HEK293T (cell line): ENCODE data around the gene METTL21C.

Experiments
- CTCF ChIA-PET: fragments of 350-600 bp; formaldehyde crosslinking; extraction: SDS; loops from one replicate; lab custom pipeline; 2021; ENCODE audit warnings: antibody characterized with exemption, inconsistent platforms; lab: Yijun Ruan, JAX
- POLR2A ChIA-PET: fragments of 350-600 bp; formaldehyde crosslinking; extraction: SDS; loops from one replicate; lab custom pipeline; 2020; ENCODE audit warnings: antibody characterized with exemption, inconsistent platforms; lab: Yijun Ruan, JAX
- DNase-seq: peaks from one replicate; pipeline ENCODE4 v3.0.0; 2012; ENCODE audit warnings: mixed read lengths; ENCODE audit errors: extremely low spot score
- ARNT ChIP-seq: fragments of 450-650 bp; IDR thresholded peaks from 2 replicates; pipeline ENCODE4 v1.6.1; 2017; ENCODE audit warnings: mild to moderate bottlenecking
- BHLHE40 ChIP-seq: fragments of 450-650 bp; IDR thresholded peaks from 2 replicates; pipeline ENCODE4 v1.6.1; 2016; ENCODE audit warnings: mild to moderate bottlenecking, moderate library complexity, borderline replicate concordance
- CTBP1 ChIP-seq: fragments of 450-650 bp; IDR thresholded peaks from 2 replicates; pipeline ENCODE4 v1.6.1; 2016; ENCODE audit warnings: borderline replicate concordance
- ELF4 ChIP-seq: fragments of 450-650 bp; IDR thresholded peaks from 2 replicates; pipeline ENCODE4 v1.6.1; 2017; ENCODE audit warnings: antibody characterized with exemption
- FOXA1 ChIP-seq: fragments of 450-650 bp; IDR thresholded peaks from 2 replicates; pipeline ENCODE4 v1.6.1; 2016; ENCODE audit warnings: mild to moderate bottlenecking
- FOXK2 ChIP-seq: fragments of 450-650 bp; IDR thresholded peaks from 2 replicates; pipeline ENCODE4 v1.6.1; 2016; ENCODE audit warnings: mild to moderate bottlenecking
- FOXM1 ChIP-seq: fragments of 450-650 bp; IDR thresholded peaks from 2 replicates; pipeline ENCODE4 v1.6.1; 2017; ENCODE audit warnings: mild to moderate bottlenecking, borderline replicate concordance
- HDGF ChIP-seq: fragments of 450-650 bp; IDR thresholded peaks from 2 replicates; pipeline ENCODE4 v1.6.1; 2017; ENCODE audit warnings: antibody characterized with exemption, borderline replicate concordance
- L3MBTL2 ChIP-seq: fragments of 450-650 bp; conservative IDR thresholded peaks from 2 replicates; pipeline ENCODE4 v1.6.1; 2016; ENCODE audit warnings: mild to moderate bottlenecking
- LEF1 ChIP-seq: fragments of 450-650 bp; IDR thresholded peaks from 2 replicates; pipeline ENCODE4 v1.6.1; 2017; ENCODE audit warnings: mild to moderate bottlenecking, borderline replicate concordance
- NFRKB ChIP-seq: fragments of 450-650 bp; IDR thresholded peaks from 2 replicates; pipeline ENCODE4 v1.6.1; 2016; ENCODE audit warnings: mild to moderate bottlenecking, moderate library complexity
- PKNOX1 ChIP-seq: fragments of 450-650 bp; IDR thresholded peaks from 2 replicates; pipeline ENCODE4 v1.6.1; 2016
- SP1 ChIP-seq: fragments of 450-650 bp; IDR thresholded peaks from 2 replicates; pipeline ENCODE4 v1.6.1; 2017
- SUZ12 ChIP-seq: fragments of 450-650 bp; IDR thresholded peaks from 2 replicates; pipeline ENCODE4 v1.6.1; 2016; ENCODE audit warnings: mild to moderate bottlenecking
- TARDBP ChIP-seq: fragments of 450-650 bp; IDR thresholded peaks from 2 replicates; pipeline ENCODE4 v1.6.1; 2016
- ZNF384 ChIP-seq: fragments of 450-650 bp; IDR thresholded peaks from 2 replicates; pipeline ENCODE4 v1.6.1; 2016

The METTL21C gene

GRCh38 chr13:102696465-102696864 lies 1.6 kb upstream of the METTL21C start:
- ChIA-PET CTCF (no interaction called here), POLR2A (no interaction called here)
- no peak for TF ChIP-seq NFRKB
- TF ChIP-seq ELF4 = no peak
- TF ChIP-seq ARNT = no peak
- no peak for TF ChIP-seq FOXA1
- TF ChIP-seq TARDBP = no peak
- no peak for DNase-seq

- no peak for TF ChIP-seq FOXM1
- no peak for TF ChIP-seq HDGF
- no peak for TF ChIP-seq CTBP1
- no peak for TF ChIP-seq L3MBTL2
- no peak for TF ChIP-seq NFRKB
- TF ChIP-seq TARDBP = no peak
- no peak for TF ChIP-seq ELF4
- TF ChIP-seq BHLHE40 = no peak
- TF ChIP-seq LEF1 = no peak
- TF ChIP-seq SP1 = no peak
- no peak for TF ChIP-seq FOXA1
- TF ChIP-seq ZNF384 = no peak
- CTCF ChIA-PET = no interaction called here
- no peak for DNase-seq
- POLR2A ChIA-PET = no interaction called here
Observed at GRCh38 chr13:102693776-102694175, 1.1 kb downstream of the METTL21C start.

GRCh38 chr13:102693250-102693649 lies 1.6 kb downstream of the METTL21C start:
- TF ChIP-seq NFRKB (no peak), ELF4 (no peak), SP1 (no peak), ARNT (no peak), CTBP1 (no peak), FOXA1 (no peak), ZNF384 (no peak), LEF1 (no peak), BHLHE40 (no peak), PKNOX1 (no peak), HDGF (no peak), SUZ12 (no peak), FOXM1 (no peak), TARDBP (no peak), FOXK2 (no peak), L3MBTL2 (no peak)
- DNase-seq = no peak
- POLR2A ChIA-PET = no interaction called here
- CTCF ChIA-PET = no interaction called here

- ChIA-PET CTCF (no interaction called here), POLR2A (no interaction called here)
- TF ChIP-seq ZNF384 = no peak
- TF ChIP-seq BHLHE40 = no peak
- no peak for TF ChIP-seq SP1
- TF ChIP-seq FOXK2 = no peak
- no peak for TF ChIP-seq HDGF
- TF ChIP-seq ARNT = no peak
- TF ChIP-seq L3MBTL2 = no peak
- no peak for TF ChIP-seq SUZ12
- no peak for TF ChIP-seq CTBP1
- TF ChIP-seq LEF1 = no peak
- no peak for TF ChIP-seq PKNOX1
- no peak for TF ChIP-seq TARDBP
- DNase-seq = no peak
Observed at GRCh38 chr13:102692491-102692826, 2.4 kb downstream of the METTL21C start.

- DNase-seq = no peak
- TF ChIP-seq FOXK2 = no peak
- TF ChIP-seq CTBP1 = no peak
- TF ChIP-seq PKNOX1 = no peak
- no peak for TF ChIP-seq L3MBTL2
- TF ChIP-seq HDGF = no peak
- no peak for TF ChIP-seq SUZ12
- TF ChIP-seq FOXA1 = no peak
- TF ChIP-seq ZNF384 = no peak
- TF ChIP-seq SP1 = no peak
- TF ChIP-seq LEF1 = no peak
- ChIA-PET CTCF (no interaction called here), POLR2A (no interaction called here)
Observed at GRCh38 chr13:102690883-102691282, 4.0 kb downstream of the METTL21C start.

GRCh38 chr13:102688306-102688973 lies 6.4 kb downstream of the METTL21C start:
- ChIA-PET POLR2A (no interaction called here), CTCF (interaction anchor here (1.1 kb wide), 1 partner anchor 36 kb away, joined by 4 read pairs; no protein-coding TSS in a partner anchor)
- no peak for DNase-seq
- TF ChIP-seq FOXK2 = no peak
- TF ChIP-seq HDGF = no peak
- no peak for TF ChIP-seq ELF4
- TF ChIP-seq TARDBP = no peak
- TF ChIP-seq FOXM1 = no peak
- no peak for TF ChIP-seq L3MBTL2
- TF ChIP-seq NFRKB = no peak
- TF ChIP-seq ZNF384 = no peak
- no peak for TF ChIP-seq PKNOX1
- TF ChIP-seq BHLHE40 = no peak
- TF ChIP-seq CTBP1 = no peak
- no peak for TF ChIP-seq FOXA1
- TF ChIP-seq ARNT = no peak
- TF ChIP-seq SP1 = no peak
